CD4-positive, alpha-beta T cell treated with Interleukin-17A for 4 hours (primary cell): ENCODE measurements around the gene D2HGDH.
"Not testable (repeated sequence)": the region's sequence is repeated elsewhere in the genome, so short reads cannot be mapped to it uniquely, and the experiment has no call there.

ENCODE experiments used
- DNase-seq: peaks from one replicate; pipeline ENCODE4 v3.0.0-alpha.2; 2020; ENCODE audit warnings: mixed read lengths

Gene D2HGDH

GRCh38 chr2:241810307-241811200, 76.1 kb downstream of the D2HGDH start:
- DNase-seq = no peak

GRCh38 chr2:241811201-241811951, 76.9 kb downstream of the D2HGDH start:
- DNase-seq = no peak

- no peak for DNase-seq
These were observed 77.7 kb downstream of the D2HGDH start for GRCh38 chr2:241811952-241812729.

GRCh38 chr2:241812730-241813643, 78.6 kb downstream of the D2HGDH start:
- DNase-seq = no peak

GRCh38 chr2:241813644-241814392, 79.4 kb downstream of the D2HGDH start:
- no peak for DNase-seq

GRCh38 chr2:241814393-241814642, 79.9 kb downstream of the D2HGDH start:
- DNase-seq = no peak

- no peak for DNase-seq
These were observed 80.4 kb downstream of the D2HGDH start for GRCh38 chr2:241814643-241815476.

- DNase-seq = no peak
These were observed 81.3 kb downstream of the D2HGDH start for GRCh38 chr2:241815477-241816430.

GRCh38 chr2:241816431-241817121, 82.1 kb downstream of the D2HGDH start:
- no peak for DNase-seq

- no peak for DNase-seq
These were observed 82.8 kb downstream of the D2HGDH start for GRCh38 chr2:241817126-241817820.

- DNase-seq = not testable (repeated sequence)
These were observed 83.4 kb downstream of the D2HGDH start for GRCh38 chr2:241817821-241818215.
